GM12878 (cell line): ENCODE data around the gene CREG1.

Experiments
- CREM ChIP-seq: IDR thresholded peaks from 2 replicates; pipeline ENCODE4 v1.6.1; 2014; ENCODE audit warnings: antibody characterized with exemption, low read depth
- CTCF ChIP-seq, 3 experiments: IDR thresholded peaks in 2 of 3; conservative IDR thresholded peaks in 1 of 3; 2 replicates each; pipeline ENCODE4 v1.5.1; 2011; ENCODE audit warnings: low read depth in 3 of 3, low read length in 3 of 3, mild to moderate bottlenecking in 3 of 3, control low read depth in 2 of 3, moderate library complexity in 2 of 3, inconsistent platforms in 1 of 3, mixed read lengths in 1 of 3; ENCODE audit not compliant: control insufficient read depth in 2 of 3, insufficient read depth in 1 of 3; ENCODE audit errors: extremely low read depth in 1 of 3
- E4F1 ChIP-seq: fragments of 450-650 bp; IDR thresholded peaks from 2 replicates; pipeline ENCODE4 v1.6.1; 2018; ENCODE audit warnings: borderline replicate concordance, mild to moderate bottlenecking; ENCODE audit not compliant: partially characterized antibody
- EZH2 ChIP-seq: IDR thresholded peaks from 2 replicates; pipeline ENCODE4 v1.6.1; 2012; ENCODE audit warnings: low read depth, mild to moderate bottlenecking, control low read depth, inconsistent platforms, low read length, borderline replicate concordance; ENCODE audit not compliant: control insufficient read depth
- IRF5 ChIP-seq: fragments of 450-650 bp; IDR thresholded peaks from 2 replicates; pipeline ENCODE4 v1.6.1; 2017; ENCODE audit warnings: borderline replicate concordance
- JUNB ChIP-seq: IDR thresholded peaks from 2 replicates; pipeline ENCODE4 v1.6.1; 2016; ENCODE audit warnings: antibody characterized with exemption, mild to moderate bottlenecking
- POLR2A ChIP-seq: IDR thresholded peaks from 2 replicates; pipeline ENCODE4 v1.6.1; 2011; ENCODE audit warnings: low read depth, mild to moderate bottlenecking, low read length
- REST ChIP-seq: IDR thresholded peaks from 2 replicates; pipeline ENCODE4 v1.6.1; 2012; ENCODE audit warnings: mild to moderate bottlenecking, low read depth, low read length
- SRF ChIP-seq, 2 experiments: IDR thresholded peaks; 2 replicates each; pipeline ENCODE4 v1.6.1; 2011; ENCODE audit warnings: low read depth in 2 of 2, low read length in 2 of 2, mild to moderate bottlenecking in 1 of 2, moderate library complexity in 1 of 2
- STAT1 ChIP-seq: fragments of 450-650 bp; conservative IDR thresholded peaks from 2 replicates; pipeline ENCODE4 v1.6.1; 2014; ENCODE audit warnings: antibody characterized with exemption, mild to moderate bottlenecking
- STAT3 ChIP-seq: IDR thresholded peaks from 2 replicates; pipeline ENCODE4 v1.6.1; 2011; ENCODE audit warnings: low read depth, low read length, improper control_type of control experiment
- ZBTB11 ChIP-seq: fragments of 450-650 bp; formaldehyde crosslinking; IDR thresholded peaks from 2 replicates; pipeline ENCODE4 v1.5.0; 2022; ENCODE audit warnings: mild to moderate bottlenecking, missing genetic modification characterization

- TF ChIP-seq ZBTB11 (CRISPR knock-in tag) (no peak), CTCF (IDR thresholded peaks at IDR 0.05 in 2 of 3, conservative IDR thresholded peaks at IDR 0.05 in 1 of 3; ENCODE audit: control insufficient read depth in 2 of 3, extremely low read depth in 1 of 3, insufficient read depth in 1 of 3, low read depth in 3 of 3, low read length in 3 of 3) (no peak), CREM (no peak), POLR2A (no peak), JUNB (no peak), REST (no peak), STAT1 (no peak), SRF (IDR thresholded peaks at IDR 0.05; ENCODE audit: low read depth in 2 of 2, low read length in 2 of 2) (no peak), STAT3 (no peak), EZH2 (no peak), IRF5 (no peak), E4F1 (no peak)
Measured at GRCh38 chr1:167504467-167504827, 49.1 kb downstream of the CREG1 start.
